NCI-H2081 treated with DMSO at 0.1 percent for 48 hours (cell line): ENCODE data around the gene HECTD2.
"Not testable (repeated sequence)": the region's sequence is repeated elsewhere in the genome, so short reads cannot be mapped to it uniquely, and the experiment has no call there.

ENCODE experiments used
- DNase-seq: peaks from one replicate; lab custom pipeline; 2025; lab: John Stamatoyannopoulos, UW

The HECTD2 gene

DNA sequence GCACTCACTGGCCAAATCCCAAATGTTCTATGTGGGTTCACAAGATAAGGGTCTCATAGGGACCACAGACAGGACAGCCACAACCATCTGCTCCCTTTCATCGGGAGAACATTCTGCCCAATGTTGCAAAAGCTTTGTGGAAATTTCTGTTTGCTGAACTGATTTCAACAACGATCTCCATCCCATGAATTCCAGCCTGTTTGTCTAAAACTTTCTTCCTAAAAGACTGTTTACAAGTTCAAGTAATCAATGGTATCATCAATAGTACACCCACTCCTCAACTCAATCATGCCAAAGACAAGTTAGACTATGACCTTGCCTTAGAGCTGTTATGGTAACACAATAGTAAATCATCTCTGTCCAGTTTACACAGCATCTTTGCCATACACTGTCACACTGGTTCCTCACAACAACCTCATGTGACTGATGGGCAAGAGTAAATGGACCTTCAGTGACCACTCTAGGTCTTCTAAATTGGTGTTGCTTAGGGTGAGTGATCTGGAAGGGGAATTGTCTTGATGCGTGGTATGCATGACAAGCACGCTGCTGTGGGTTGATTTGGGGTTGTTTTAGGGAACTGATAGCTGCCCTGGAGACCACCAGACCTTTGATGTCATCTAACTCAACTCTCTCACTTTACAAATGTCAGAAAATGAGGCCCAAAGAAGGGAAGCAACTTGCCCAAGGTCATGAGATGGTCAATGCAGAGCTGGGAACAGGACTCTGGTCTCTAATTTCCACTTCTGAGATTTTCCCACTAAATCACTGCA, 127.7 kb downstream of the HECTD2 start:
- DNase-seq: no peak

DNA sequence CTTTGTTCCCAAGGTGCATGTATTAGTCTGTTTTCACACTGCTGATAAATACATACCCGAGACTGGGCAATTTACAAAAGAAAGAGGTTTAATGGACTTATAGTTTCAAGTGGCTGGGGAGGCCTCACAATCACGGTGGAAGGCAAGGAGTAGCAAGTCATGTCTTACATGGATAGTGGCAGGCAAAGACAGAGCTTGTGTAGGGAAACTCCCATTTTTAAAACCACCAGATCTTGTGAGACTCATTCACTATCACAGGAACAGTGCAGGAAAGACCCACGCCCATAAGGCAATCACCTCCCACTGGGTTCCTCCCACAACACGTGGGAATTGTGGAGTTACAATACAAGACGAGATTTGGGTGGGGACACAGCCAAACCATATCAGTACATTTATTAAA, 129.8 kb downstream of the HECTD2 start:
- DNase-seq: no peak

- DNase-seq: no peak
Observed at GRCh38 chr10:91540733-91541132, 130.6 kb downstream of the HECTD2 start.

- DNase-seq: no peak
Observed at GRCh38 chr10:91541481-91541880, 131.3 kb downstream of the HECTD2 start.

DNA sequence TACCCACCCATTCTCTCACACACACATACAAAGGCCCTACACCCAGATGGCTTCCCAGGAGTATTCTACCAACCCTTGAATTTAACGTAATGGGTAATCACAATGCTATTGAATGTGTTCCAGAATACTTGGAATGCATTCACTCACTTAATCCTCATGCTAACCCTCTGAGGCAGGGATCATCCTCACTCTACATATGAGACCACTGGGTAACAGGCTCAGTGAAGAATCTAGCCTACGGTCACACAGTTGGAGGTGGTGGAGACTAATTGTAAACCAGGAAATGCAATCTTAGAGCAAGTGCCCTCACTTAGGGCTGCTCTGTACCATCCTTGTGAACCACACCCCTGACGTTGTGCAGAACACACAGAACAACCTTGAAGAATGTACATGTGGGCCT, 135.2 kb downstream of the HECTD2 start:
- no peak for DNase-seq

GRCh38 chr10:91545838-91546237, 135.7 kb downstream of the HECTD2 start:
- DNase-seq: no peak

- no peak for DNase-seq
Observed at GRCh38 chr10:91549262-91549661, 139.1 kb downstream of the HECTD2 start.

- no peak for DNase-seq
Observed at GRCh38 chr10:91550021-91550420, 139.9 kb downstream of the HECTD2 start.

GRCh38 chr10:91551856-91552255, 141.7 kb downstream of the HECTD2 start:
- DNase-seq: no peak

- no peak for DNase-seq
Observed at GRCh38 chr10:91552274-91553095, 142.3 kb downstream of the HECTD2 start.

DNA sequence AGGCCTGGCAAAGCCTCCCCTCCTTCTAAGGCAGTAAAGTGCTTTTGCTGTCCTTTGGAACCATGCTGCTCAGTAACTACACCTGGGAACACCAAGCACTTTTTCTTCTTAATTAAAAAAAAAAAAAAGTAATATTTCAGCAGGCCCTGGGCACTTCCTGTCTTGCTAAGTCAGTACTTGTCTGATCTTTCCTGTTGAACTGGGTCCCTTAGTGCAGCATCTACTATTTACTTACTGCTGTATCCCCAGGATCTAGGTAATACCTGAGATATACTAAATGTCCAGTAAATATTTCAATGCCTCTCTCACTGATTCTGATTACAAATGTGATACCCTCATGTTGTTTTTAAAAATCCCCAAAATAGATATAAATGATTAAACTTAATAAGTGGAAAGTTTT, 145.3 kb downstream of the HECTD2 start:
- no peak for DNase-seq

GRCh38 chr10:91556691-91557566, 146.8 kb downstream of the HECTD2 start:
- DNase-seq: no peak

DNA sequence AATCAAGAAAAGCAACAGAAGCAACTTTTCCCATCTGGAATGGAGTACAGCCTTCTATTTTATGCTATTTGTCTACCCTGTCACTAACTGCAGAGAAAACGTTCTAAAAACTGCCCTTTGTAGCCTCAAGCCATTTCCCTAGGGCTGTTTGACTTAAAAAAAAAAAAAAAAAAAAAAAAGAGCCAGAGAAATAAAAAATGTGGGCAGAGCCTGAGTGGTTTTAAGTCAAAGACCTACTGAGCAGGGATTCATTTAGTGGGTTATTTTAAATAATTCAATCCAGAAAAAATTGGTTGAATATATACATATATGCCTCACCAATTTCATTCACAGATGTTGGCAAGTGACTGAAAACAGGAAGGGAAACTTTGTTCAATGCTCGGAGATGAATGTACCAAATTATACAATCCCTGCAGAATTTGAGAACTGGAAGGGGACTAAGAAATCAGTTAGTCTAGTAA, 147.5 kb downstream of the HECTD2 start:
- DNase-seq: no peak

DNA sequence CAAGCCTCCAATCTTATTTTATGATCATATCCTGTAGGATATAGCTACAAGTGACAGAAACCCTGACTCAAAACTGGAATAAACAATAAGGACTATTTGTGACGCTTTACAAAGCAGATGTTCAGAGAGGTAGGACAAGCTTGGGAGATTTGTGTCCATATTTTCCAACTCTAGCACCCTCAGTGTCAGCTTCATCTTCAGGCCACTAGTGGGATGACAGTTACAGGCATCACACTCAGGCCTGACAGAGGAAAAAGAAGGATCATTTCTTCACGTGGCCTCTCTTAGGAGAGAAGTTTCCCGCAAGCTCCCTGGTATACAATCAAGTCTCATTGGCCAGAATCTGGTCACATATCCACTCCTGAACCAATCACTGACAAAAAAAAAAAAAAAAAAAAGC, 148.3 kb downstream of the HECTD2 start:
- no peak for DNase-seq

- DNase-seq: no peak
Observed at GRCh38 chr10:91559169-91559568, 149.0 kb downstream of the HECTD2 start.

- no peak for DNase-seq
Observed at GRCh38 chr10:91559750-91560149, 149.6 kb downstream of the HECTD2 start.

- DNase-seq: not testable (repeated sequence)
Observed at GRCh38 chr10:91560827-91561226, 150.7 kb downstream of the HECTD2 start.

DNA sequence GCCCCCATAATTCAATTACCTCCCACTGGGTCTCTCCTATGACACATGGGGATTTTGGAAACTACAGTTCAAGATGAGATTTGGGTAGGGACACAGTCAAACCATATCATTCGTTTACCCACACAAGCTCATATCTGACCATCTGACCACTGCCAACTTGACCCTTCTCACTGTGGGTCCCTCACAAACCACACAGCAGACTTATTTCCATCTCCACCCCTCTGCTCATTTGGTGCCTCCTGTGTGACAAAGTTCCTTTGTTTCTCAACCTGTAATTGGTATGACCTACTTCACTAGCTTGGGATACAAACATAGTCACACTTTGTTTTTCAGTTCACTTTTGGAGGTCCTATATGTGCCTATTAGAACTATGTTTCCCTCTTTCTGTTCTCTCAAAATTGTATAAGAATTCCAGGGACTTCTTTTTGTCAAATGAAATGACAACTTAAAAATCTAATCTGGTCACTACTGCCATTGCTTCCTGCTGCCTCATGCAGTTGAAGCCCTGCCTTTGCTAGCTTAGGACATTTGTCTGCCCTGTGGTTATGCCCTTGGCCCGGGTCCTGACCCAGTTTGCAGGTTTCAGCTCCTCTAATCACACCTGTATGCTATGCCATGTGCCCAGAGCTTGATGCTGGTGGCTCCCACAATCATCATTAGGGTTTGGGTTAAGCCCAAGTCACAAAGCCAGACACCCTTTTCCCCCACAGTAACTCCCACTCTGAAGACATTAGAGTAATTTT, 152.9 kb downstream of the HECTD2 start:
- DNase-seq: no peak

GRCh38 chr10:91564026-91564425, 153.9 kb downstream of the HECTD2 start:
- DNase-seq: no peak
